AG09309 (cell line): ENCODE results near the gene OR1I1.

ENCODE experiments used
- DNase-seq: peaks from one replicate; pipeline ENCODE4 v3.0.0-alpha.2; 2010; ENCODE audit warnings: low read depth
- H3K4me3 ChIP-seq: 2 replicates; pipeline ENCODE4 v1.5.1; 2011; ENCODE audit warnings: mild to moderate bottlenecking, low read depth, low read length, moderate library complexity; ENCODE audit not compliant: control insufficient read depth
- CTCF ChIP-seq: IDR thresholded peaks from 2 replicates; pipeline ENCODE4 v1.5.1; 2011; ENCODE audit warnings: mild to moderate bottlenecking, low read depth, low read length, inconsistent platforms; ENCODE audit not compliant: insufficient read depth, control insufficient read depth; ENCODE audit errors: missing control alignments

Gene OR1I1

GRCh38 chr19:15123031-15123890, 41.2 kb downstream of the OR1I1 start:
- DNase-seq, result no peak
- TF ChIP-seq CTCF, result no peak
- H3K4me3 ChIP-seq, result no peak overlapping the region

- no peak for TF ChIP-seq CTCF
- DNase-seq, result no peak
- H3K4me3 ChIP-seq, result no peak overlapping the region
These were observed 41.9 kb downstream of the OR1I1 start for GRCh38 chr19:15123900-15124299.

- TF ChIP-seq CTCF, result no peak
- peak overlapping the region; percentile 73 for H3K4me3 ChIP-seq
- no peak for DNase-seq
These were observed 42.7 kb downstream of the OR1I1 start for GRCh38 chr19:15124572-15125231.

- TF ChIP-seq CTCF, result no peak
- peak overlapping the region; percentile 73 for H3K4me3 ChIP-seq
- DNase-seq, result peak; percentile 79
These were observed 43.4 kb downstream of the OR1I1 start for GRCh38 chr19:15125232-15126067.

- TF ChIP-seq CTCF, result no peak
- no peak for DNase-seq
- peak overlapping the region; percentile 73 for H3K4me3 ChIP-seq
These were observed 44.3 kb downstream of the OR1I1 start for GRCh38 chr19:15126131-15126910.
